GM12891 (cell line): ENCODE data around the gene GPR55.

Source experiments
- POLR2A ChIP-seq: IDR thresholded peaks from 2 replicates; pipeline ENCODE4 v1.6.1; 2011; ENCODE audit warnings: low read depth, low read length, control low read depth
- POLR2AphosphoS5 ChIP-seq: IDR thresholded peaks from 2 replicates; pipeline ENCODE4 v1.6.1; 2011; ENCODE audit warnings: low read depth, low read length, control low read depth
- POU2F2 ChIP-seq: IDR thresholded peaks from 2 replicates; pipeline ENCODE4 v1.6.1; 2011; ENCODE audit warnings: low read depth, mild to moderate bottlenecking, control low read depth, low read length, moderate library complexity
- TAF1 ChIP-seq: IDR thresholded peaks from 2 replicates; pipeline ENCODE4 v1.6.1; 2011; ENCODE audit warnings: low read depth, low read length, control low read depth

- TF ChIP-seq TAF1 = no peak
- no peak for TF ChIP-seq POLR2AphosphoS5
- no peak for TF ChIP-seq POLR2A
- no peak for TF ChIP-seq POU2F2
These were observed 44.6 kb upstream of the GPR55 start for GRCh38 chr2:230969659-230970015.
